ENCODE measurements around the gene POC1A. TPM values are rescaled to one million over a fixed set of nuclear protein-coding genes. Genes with fewer than 3 reads are reported as not detected.

POC1A gene
- total and polyA plus RNA-seq, 8 donors = 0.37 to 1.1 (median 0.71) TPM

DNA sequence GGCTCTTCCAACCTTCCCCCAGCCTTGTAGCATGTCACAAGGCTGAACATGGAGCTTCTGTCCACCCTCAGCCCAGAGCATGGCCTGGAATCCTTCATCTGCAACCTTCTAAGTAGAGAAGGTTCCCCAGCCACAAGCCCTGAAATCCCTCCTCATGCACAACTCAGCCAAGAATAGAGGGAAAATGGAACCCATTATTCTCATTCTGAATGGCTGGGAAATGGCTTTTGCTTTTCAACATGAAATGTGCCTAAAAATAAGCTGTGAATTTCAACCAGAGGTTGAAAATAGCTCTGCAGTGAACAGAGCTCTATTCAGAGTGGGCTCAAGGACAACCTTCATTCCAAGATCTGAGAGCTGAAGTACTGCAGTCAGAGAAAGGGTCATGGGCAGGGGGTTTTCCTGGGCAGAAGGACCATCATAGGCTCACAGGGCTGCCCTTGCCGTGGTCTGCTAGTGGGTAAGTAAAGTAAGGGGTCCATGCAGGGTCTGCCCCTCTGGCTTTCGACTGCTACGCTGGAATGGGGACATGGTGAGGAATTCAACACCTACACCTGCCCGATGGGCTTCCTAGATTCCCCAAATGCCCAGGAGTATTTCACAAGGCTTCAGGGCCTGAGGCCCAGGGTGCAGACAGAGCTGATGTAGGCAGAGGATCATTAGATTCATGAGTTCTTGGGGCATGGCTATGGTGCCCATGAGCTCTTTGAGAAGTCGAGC, 35.9 kb downstream of the POC1A start:
- intact Hi-C loops (cut with DNase I) = no loop called here
- Histone ChIP-seq H3K4me3 (no peak overlapping the region), H3K4me1 (no peaks in the 10 kb centered on the region), H3K27me3 (no peaks in the 10 kb centered on the region), H3K36me3 (no peaks in the 10 kb centered on the region), H3K27ac (no peak overlapping the region), H3K9me3 (no peaks in the 10 kb centered on the region)
- FAIRE-seq (no peak), DNase-seq (no peak), ATAC-seq (no peak)
- TF ChIP-seq, protein P1, sequence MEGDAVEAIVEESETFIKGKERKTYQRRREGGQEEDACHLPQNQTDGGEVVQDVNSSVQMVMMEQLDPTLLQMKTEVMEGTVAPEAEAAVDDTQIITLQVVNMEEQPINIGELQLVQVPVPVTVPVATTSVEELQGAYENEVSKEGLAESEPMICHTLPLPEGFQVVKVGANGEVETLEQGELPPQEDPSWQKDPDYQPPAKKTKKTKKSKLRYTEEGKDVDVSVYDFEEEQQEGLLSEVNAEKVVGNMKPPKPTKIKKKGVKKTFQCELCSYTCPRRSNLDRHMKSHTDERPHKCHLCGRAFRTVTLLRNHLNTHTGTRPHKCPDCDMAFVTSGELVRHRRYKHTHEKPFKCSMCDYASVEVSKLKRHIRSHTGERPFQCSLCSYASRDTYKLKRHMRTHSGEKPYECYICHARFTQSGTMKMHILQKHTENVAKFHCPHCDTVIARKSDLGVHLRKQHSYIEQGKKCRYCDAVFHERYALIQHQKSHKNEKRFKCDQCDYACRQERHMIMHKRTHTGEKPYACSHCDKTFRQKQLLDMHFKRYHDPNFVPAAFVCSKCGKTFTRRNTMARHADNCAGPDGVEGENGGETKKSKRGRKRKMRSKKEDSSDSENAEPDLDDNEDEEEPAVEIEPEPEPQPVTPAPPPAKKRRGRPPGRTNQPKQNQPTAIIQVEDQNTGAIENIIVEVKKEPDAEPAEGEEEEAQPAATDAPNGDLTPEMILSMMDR (IDR thresholded peaks at IDR 0.05) = no peak
- WGBS, 2 donors = 92 to 93% methylated on average over 5 of the region's 5 CpGs

DNA sequence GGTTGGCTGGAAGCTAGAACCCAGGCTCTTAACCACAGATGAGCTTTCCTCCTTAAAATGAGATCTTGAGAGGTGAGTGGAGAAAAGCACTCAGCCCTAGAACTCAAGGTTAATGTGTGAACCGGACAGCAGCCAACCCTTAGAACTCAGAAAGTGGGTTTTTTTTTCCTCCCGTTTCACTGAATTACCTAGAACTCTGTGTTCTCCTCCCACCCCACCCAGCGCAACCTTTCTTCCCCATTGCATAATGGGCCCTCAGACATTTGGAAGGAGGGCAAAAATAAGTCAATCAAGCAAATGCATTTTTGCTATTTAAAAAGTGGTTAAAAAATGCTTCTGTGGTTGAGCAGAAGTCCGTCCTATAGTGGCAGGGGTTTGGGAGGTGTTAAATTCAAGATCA, 36.7 kb downstream of the POC1A start:
- TF ChIP-seq, protein P1 (IDR thresholded peaks at IDR 0.05) = no peak
- H3K27me3 ChIP-seq = no peaks in the 10 kb centered on the region
- no peak overlapping the region for H3K4me3 ChIP-seq
- no peaks in the 10 kb centered on the region for H3K4me1 ChIP-seq
- H3K9me3 ChIP-seq = no peaks in the 10 kb centered on the region
- no peak for FAIRE-seq
- intact Hi-C loops (cut with DNase I) = no loop called here
- 88 to 89% methylated on average over 4 of the region's 4 CpGs for WGBS, 2 donors
- DNase-seq = no peak
- no peaks in the 10 kb centered on the region for H3K36me3 ChIP-seq
- no peak for ATAC-seq
- H3K27ac ChIP-seq = no peak overlapping the region

DNA sequence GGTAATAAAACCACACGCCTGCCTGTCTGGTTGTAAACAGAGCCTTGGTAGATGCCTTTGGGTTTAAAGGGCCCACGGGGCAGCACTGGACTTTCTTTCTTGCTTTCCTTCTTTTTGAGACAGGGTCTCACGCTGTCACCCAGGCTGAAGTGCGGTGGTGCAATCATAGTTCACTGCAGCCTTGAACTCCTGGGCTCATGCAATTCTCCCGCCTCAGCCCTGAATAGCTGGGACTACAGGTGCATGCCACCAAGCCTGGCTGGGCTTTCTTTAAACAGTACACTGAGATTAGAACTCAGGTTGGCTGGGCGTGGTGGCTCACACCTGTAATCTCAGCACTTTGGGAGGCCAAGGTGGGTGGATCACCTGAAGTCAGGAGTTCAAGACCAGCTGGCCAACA, 42.2 kb downstream of the POC1A start:
- ATAC-seq (no peak), FAIRE-seq (no peak), DNase-seq (no peak)
- Histone ChIP-seq H3K4me1 (peaks cover 7 to 13% (median 12%) of the 10 kb centered on the region in 3 donors), H3K27ac (no peak overlapping the region), H3K36me3 (no peaks in the 10 kb centered on the region), H3K9me3 (no peaks in the 10 kb centered on the region), H3K27me3 (no peaks in the 10 kb centered on the region), H3K4me3 (no peak overlapping the region)
- 92 to 94% methylated on average over 6 of the region's 6 CpGs for WGBS, 2 donors
- intact Hi-C loops (cut with DNase I) = no loop called here
- TF ChIP-seq, protein P1 (IDR thresholded peaks at IDR 0.05) = no peak

DNA sequence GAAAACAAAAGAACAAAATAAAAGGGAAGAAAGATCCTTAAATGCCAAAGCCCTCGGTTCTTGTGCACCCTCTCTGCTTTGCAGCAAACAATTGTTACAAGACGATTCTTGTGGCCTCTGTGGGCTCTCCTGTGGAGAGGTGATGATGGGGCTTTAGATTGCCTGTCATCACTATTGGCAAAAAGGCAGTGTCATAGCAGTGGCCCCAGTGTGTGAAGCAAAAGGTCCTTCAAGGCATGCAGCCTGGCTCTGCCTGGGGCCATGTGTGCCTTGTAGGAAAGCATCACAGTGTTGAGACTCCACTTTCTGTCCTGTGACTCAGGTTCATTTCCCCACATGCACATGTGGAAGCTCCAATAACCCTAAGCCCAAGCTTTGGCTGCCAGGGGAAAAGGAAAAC, 43.7 kb downstream of the POC1A start:
- WGBS, 2 donors = 89 to 90% methylated on average over 2 of the region's 2 CpGs
- DNase-seq (no peak), FAIRE-seq (no peak)

More for the DNA sequence above, 43.7 kb downstream of the POC1A start:
- TF ChIP-seq, protein P1 (IDR thresholded peaks at IDR 0.05) = no peak
- no peak overlapping the region for H3K4me3 ChIP-seq
- H3K27me3 ChIP-seq = no peaks in the 10 kb centered on the region
- no peak for ATAC-seq
- H3K27ac ChIP-seq = no peak overlapping the region
- intact Hi-C loops (cut with DNase I) = no loop called here
- no peaks in the 10 kb centered on the region for H3K36me3 ChIP-seq
- H3K4me1 ChIP-seq = peaks cover 7 to 13% (median 12%) of the 10 kb centered on the region in 3 donors
- H3K9me3 ChIP-seq = no peaks in the 10 kb centered on the region

All from pancreas (tissue), 10 donors.